A549 (cell line): ENCODE results near the gene MMP24.
A peak's percentile ranks its signal among the peaks of the same experiment; 100 is the strongest.

Experiments used
- NR3C1 ChIP-seq: fragments of >200 bp; sonication (Bioruptor Twin); formaldehyde crosslinking; IDR thresholded peaks from 3 replicates; pipeline ENCODE4 v1.6.1; 2017
- POLR2A ChIP-seq: IDR thresholded peaks from 2 replicates; pipeline ENCODE4 v1.6.1; 2012; ENCODE audit warnings: mild to moderate bottlenecking, low read length
- RAD21 ChIP-seq, 2 experiments: fragments of >200 bp in 1 of 2; sonication (Bioruptor Twin) in 1 of 2; formaldehyde crosslinking in 1 of 2; IDR thresholded peaks in 1 of 2; conservative IDR thresholded peaks in 1 of 2; 2 replicates in 1 of 2; 3 replicates in 1 of 2; pipeline ENCODE4 v1.6.1; 2012 to 2018; ENCODE audit warnings: inconsistent platforms in 1 of 2
- REST ChIP-seq: fragments of 200-600 bp; sonication (generic); IDR thresholded peaks from 2 replicates; pipeline ENCODE4 v1.6.1; 2016; ENCODE audit warnings: antibody characterized with exemption, mild to moderate bottlenecking, moderate library complexity
- SMC3 ChIP-seq: fragments of >200 bp; sonication (Bioruptor Twin); formaldehyde crosslinking; IDR thresholded peaks from 3 replicates; pipeline ENCODE4 v1.6.1; 2018; ENCODE audit warnings: inconsistent platforms
- USF2 ChIP-seq: fragments of 450-650 bp; IDR thresholded peaks from 2 replicates; pipeline ENCODE4 v1.6.1; 2014; ENCODE audit warnings: antibody characterized with exemption
- TF ChIP-seq, protein P1 (sequence below): fragments of >200 bp; sonication (Bioruptor Twin); formaldehyde crosslinking; IDR thresholded peaks from 3 replicates; pipeline ENCODE4 v1.5.1; 2016
- TF ChIP-seq, protein P2 (sequence below): IDR thresholded peaks from 2 replicates; pipeline ENCODE4 v1.6.1; 2012

- TF ChIP-seq, protein P1, sequence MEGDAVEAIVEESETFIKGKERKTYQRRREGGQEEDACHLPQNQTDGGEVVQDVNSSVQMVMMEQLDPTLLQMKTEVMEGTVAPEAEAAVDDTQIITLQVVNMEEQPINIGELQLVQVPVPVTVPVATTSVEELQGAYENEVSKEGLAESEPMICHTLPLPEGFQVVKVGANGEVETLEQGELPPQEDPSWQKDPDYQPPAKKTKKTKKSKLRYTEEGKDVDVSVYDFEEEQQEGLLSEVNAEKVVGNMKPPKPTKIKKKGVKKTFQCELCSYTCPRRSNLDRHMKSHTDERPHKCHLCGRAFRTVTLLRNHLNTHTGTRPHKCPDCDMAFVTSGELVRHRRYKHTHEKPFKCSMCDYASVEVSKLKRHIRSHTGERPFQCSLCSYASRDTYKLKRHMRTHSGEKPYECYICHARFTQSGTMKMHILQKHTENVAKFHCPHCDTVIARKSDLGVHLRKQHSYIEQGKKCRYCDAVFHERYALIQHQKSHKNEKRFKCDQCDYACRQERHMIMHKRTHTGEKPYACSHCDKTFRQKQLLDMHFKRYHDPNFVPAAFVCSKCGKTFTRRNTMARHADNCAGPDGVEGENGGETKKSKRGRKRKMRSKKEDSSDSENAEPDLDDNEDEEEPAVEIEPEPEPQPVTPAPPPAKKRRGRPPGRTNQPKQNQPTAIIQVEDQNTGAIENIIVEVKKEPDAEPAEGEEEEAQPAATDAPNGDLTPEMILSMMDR, result no peak
- no peak for TF ChIP-seq NR3C1
- no peak for TF ChIP-seq SMC3
- no peak for TF ChIP-seq POLR2A
- TF ChIP-seq REST, result no peak
- TF ChIP-seq, protein P2, sequence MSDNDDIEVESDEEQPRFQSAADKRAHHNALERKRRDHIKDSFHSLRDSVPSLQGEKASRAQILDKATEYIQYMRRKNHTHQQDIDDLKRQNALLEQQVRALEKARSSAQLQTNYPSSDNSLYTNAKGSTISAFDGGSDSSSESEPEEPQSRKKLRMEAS, result peak; percentile 80
- TF ChIP-seq USF2, result peak; percentile 85
- TF ChIP-seq RAD21 (conservative IDR thresholded peaks at IDR 0.05 in 1 of 2, IDR thresholded peaks at IDR 0.05 in 1 of 2), result no peak
These were observed 84.9 kb downstream of the MMP24 start for GRCh38 chr20:35311409-35311808.
